Thyroid gland (tissue), 4 donors: ENCODE measurements around the gene DDX39B.

Experiments
- CTCF ChIP-seq, 6 experiments: fragments of 200-600 bp in 3 of 6; fragments of 450-650 bp in 3 of 6; sonication (generic) in 3 of 6; IDR thresholded peaks; one replicate each; pipeline ENCODE4 v1.5.1; 2016 to 2019; ENCODE audit warnings: antibody characterized with exemption in 6 of 6, mild to moderate bottlenecking in 2 of 6, inconsistent platforms in 1 of 6, moderate library complexity in 1 of 6
- POLR2A ChIP-seq, 2 donors: fragments of 450-650 bp; IDR thresholded peaks; one replicate each; pipeline ENCODE4 v1.6.1; 2017; ENCODE audit warnings: antibody characterized with exemption in 2 of 2, mild to moderate bottlenecking in 2 of 2, moderate library complexity in 1 of 2

DNA sequence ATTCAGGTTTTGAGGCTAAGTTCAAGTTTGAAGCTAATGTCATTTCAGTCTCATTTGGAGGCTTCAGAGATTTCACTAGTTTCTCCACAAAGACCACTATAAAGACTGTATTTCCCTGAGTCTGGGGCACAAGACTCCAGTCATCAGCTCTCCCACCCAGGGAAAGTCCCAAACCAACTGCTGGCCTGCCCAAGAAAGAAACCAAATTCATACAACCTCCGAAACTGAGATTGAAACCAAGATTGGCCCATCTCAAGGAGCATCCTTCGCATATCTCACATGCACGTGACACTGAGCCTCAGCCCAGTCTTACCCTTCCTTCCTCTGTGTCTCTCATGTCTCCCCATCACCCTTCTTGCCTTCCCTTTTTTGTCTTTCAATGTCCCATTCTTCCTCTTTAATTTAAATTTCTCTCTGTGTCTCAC is 26.7 kb upstream of the DDX39B start:
- TF ChIP-seq CTCF (IDR thresholded peaks at IDR 0.05) = no peak
- TF ChIP-seq POLR2A (IDR thresholded peaks at IDR 0.05) = no peak
